BJ (cell line): ENCODE data around the gene CCL22. TPM values are rescaled to one million over a fixed set of nuclear protein-coding genes. Genes with fewer than 3 reads are reported as not detected.
"Not testable (repeated sequence)": the region's sequence is repeated elsewhere in the genome, so short reads cannot be mapped to it uniquely, and the experiment has no call there.

ENCODE experiments used
- CTCF ChIA-PET: fragments of 350-600 bp; formaldehyde crosslinking; extraction: SDS; loops from one replicate; lab custom pipeline; 2021; ENCODE audit warnings: antibody characterized with exemption, inconsistent platforms; lab: Yijun Ruan, JAX
- POLR2A ChIA-PET: fragments of 300-600 bp; sonication (Branson Sonifier 250); formaldehyde crosslinking; extraction: SDS; loops from one replicate; lab custom pipeline; 2021; ENCODE audit warnings: antibody characterized with exemption; lab: Charles Lee
- DNase-seq: peaks from one replicate; pipeline ENCODE4 v3.0.0-alpha.2; 2011; ENCODE audit warnings: low read depth
- H3K27me3 ChIP-seq: 2 replicates; pipeline ENCODE4 v1.6.0; 2011; ENCODE audit warnings: low read length; ENCODE audit not compliant: control insufficient read depth, insufficient read depth
- H3K36me3 ChIP-seq: 2 replicates; pipeline ENCODE4 v1.5.1; 2011; ENCODE audit warnings: low read length; ENCODE audit not compliant: control insufficient read depth, insufficient read depth
- H3K4me3 ChIP-seq: 2 replicates; pipeline ENCODE4 v1.5.1; 2011; ENCODE audit warnings: low read depth, mild to moderate bottlenecking, control low read depth, low read length
- CTCF ChIP-seq: IDR thresholded peaks from 2 replicates; pipeline ENCODE4 v1.5.1; 2011; ENCODE audit warnings: low read depth, mild to moderate bottlenecking, control low read depth, inconsistent platforms, low read length, moderate library complexity; ENCODE audit not compliant: insufficient read depth
- polyA plus RNA-seq: library from polyadenylated mRNA; depleted of rRNA; stranded (reverse); fragments of >200 nt; gene quantifications from 2 replicates; pipeline ENCODE4 v1.2.3, GENCODE V29; 2011

Gene CCL22
- polyA plus RNA-seq, 1 experiment, result not detected

GRCh38 chr16:57341441-57342303 lies 16.9 kb upstream of the CCL22 start:
- ChIA-PET CTCF (interaction anchor here (1.0 to 2.3 kb wide), 4 partner anchors 41 to 77 kb away, joined by 3 to 8 read pairs (median 6); no protein-coding TSS in a partner anchor), POLR2A (no interaction called here)

DNA sequence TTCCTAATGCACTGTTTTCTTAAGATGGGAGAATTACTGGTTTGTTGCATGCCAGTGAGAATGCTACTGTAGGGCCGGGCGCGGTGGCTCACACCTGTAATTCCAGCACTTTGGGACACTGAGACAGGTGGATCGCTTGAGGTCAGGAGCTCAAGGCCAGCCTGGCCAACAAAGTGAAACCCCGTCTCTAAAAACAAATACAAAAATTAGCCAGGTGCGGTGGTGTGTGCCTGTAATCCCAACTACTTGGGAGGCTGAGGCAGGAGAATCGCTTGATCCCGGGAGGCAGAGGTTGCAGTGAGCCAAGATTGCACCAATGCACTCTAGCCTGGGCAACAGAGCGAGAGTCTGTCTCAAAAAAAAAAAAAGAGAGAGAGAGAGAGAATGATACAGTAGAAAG lies 16.0 kb upstream of the CCL22 start:
- POLR2A ChIA-PET, DNase-seq, H3K4me3 ChIP-seq, H3K36me3 ChIP-seq: not testable (repeated sequence)
- peaks cover 21% of the 10 kb centered on the region for H3K27me3 ChIP-seq
- CTCF ChIA-PET, result interaction anchor here (1.0 to 2.3 kb wide), 4 partner anchors 42 to 77 kb away, joined by 3 to 8 read pairs (median 6); no protein-coding TSS in a partner anchor

More at GRCh38 chr16:57341441-57342303, 16.9 kb upstream of the CCL22 start:
- no peak for TF ChIP-seq CTCF
- Histone ChIP-seq H3K36me3 (no peaks in the 10 kb centered on the region), H3K27me3 (peaks cover 19% of the 10 kb centered on the region), H3K4me3 (no peak overlapping the region)
- peak; percentile 81 for DNase-seq

- ChIA-PET CTCF (interaction anchor here (0.8 to 2.3 kb wide), 3 partner anchors 43 to 75 kb away, joined by 3 to 8 read pairs (median 6); no protein-coding TSS in a partner anchor), POLR2A (no interaction called here)
- TF ChIP-seq CTCF, result no peak
Measured at GRCh38 chr16:57343221-57343620, 15.4 kb upstream of the CCL22 start.

DNA sequence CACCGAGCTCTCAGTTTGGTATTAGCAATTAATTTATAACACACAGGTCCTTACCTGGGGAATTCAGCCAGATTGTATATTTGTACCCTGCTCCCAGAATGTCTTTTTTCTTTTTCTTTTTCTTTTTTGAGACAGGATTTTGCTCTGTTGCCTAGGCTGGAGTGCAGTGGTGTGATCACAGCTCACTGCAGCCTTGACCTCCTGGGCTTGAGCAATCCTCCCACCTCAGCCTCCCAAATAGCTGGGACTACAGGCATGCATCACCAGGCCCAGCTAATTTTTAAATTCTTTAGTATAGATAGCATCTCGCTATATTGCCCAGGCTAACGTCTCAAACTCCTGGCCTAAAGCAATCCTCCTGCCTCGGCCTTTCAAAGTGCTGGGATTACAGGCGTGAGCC lies 14.5 kb upstream of the CCL22 start:
- H3K4me3 ChIP-seq, DNase-seq, H3K36me3 ChIP-seq, POLR2A ChIA-PET: not testable (repeated sequence)
- H3K27me3 ChIP-seq, result peaks cover 22% of the 10 kb centered on the region
- CTCF ChIA-PET, result interaction anchor here (0.8 to 1.4 kb wide), 2 partner anchors 44 to 74 kb away, joined by 3 to 6 read pairs; no protein-coding TSS in a partner anchor

More at GRCh38 chr16:57343221-57343620, 15.4 kb upstream of the CCL22 start:
- no peak for DNase-seq
- H3K4me3 ChIP-seq, result no peak overlapping the region
- H3K36me3 ChIP-seq, result no peaks in the 10 kb centered on the region
- H3K27me3 ChIP-seq, result peaks cover 21% of the 10 kb centered on the region

DNA sequence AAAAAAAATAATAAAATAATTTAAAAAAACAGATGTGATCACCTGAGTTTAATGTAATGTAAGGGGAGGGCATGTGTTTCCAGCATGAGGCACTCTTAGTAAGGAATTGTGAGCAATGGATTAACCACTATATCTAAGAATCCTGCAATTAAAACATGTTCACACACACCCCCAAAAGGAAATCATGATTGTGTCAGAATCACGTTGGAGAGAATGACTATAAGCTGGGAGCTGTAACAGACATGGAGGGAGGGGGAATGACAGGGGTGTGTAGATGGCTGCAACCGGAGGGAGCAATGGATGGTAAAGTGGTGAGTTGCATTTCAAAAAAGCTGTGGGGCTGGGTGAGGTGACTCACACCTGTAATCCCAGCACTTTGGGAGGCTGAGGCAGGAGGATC lies 13.6 kb upstream of the CCL22 start:
- no peak overlapping the region for H3K4me3 ChIP-seq
- DNase-seq, result no peak
- no peak for TF ChIP-seq CTCF
- H3K27me3 ChIP-seq, result peaks cover 19% of the 10 kb centered on the region
- ChIA-PET CTCF (no interaction called here), POLR2A (no interaction called here)
- no peaks in the 10 kb centered on the region for H3K36me3 ChIP-seq

DNA sequence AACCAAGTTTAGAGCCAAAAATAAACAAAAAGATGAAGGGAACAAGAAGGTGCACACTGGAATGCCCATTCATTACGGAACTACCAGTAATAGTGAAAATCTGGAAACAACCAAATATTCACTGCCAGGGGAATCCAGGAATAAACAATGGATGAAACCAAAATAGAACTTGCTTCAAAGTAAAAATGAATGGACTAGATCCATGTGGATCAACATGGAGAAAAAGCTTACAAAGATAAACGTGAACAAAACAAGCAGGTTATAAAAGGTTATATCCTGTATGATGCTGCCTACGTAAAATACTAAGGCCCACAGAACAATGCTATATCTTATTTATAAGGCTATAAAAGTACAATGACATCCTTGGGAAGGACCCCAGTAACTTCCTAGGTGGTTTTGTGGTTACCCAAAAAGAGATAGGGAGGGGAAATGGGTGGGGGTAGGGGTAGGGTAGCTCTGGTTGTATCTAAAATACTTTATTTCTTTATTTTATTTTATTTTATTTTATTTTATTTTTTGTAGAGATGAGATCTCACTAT lies 12.8 kb upstream of the CCL22 start:
- no peak for TF ChIP-seq CTCF
- H3K4me3 ChIP-seq, result no peak overlapping the region
- no peaks in the 10 kb centered on the region for H3K36me3 ChIP-seq
- POLR2A ChIA-PET, result no interaction called here
- H3K27me3 ChIP-seq, result peaks cover 19% of the 10 kb centered on the region
- DNase-seq, result no peak
- CTCF ChIA-PET, result interaction anchor here (0.7 kb wide), 1 partner anchor 71 kb away, joined by 3 read pairs; no protein-coding TSS in a partner anchor
